MM.1S (cell line): ENCODE results near the gene CHAF1B.
A peak's percentile ranks its signal among the peaks of the same experiment; 100 is the strongest.

Source experiments
- CTCF ChIP-seq: fragments of 300-600 bp; sonication (generic); IDR thresholded peaks from 2 replicates; pipeline ENCODE4 v1.5.1; 2016; ENCODE audit warnings: antibody characterized with exemption, low read length, mixed read lengths
- EZH2 ChIP-seq: fragments of 300-600 bp; sonication (generic); optimal IDR thresholded peaks from 2 replicates; pipeline ENCODE3; 2017; ENCODE audit warnings: low read depth, mild to moderate bottlenecking, antibody characterized with exemption, low read length, mixed read lengths
- EZH2phosphoT487 ChIP-seq: fragments of 300-600 bp; sonication (generic); IDR thresholded peaks from 2 replicates; pipeline ENCODE4 v1.6.1; 2018; ENCODE audit warnings: antibody characterized with exemption, low read length

- TF ChIP-seq CTCF (peak; percentile 94), EZH2 (no peak), EZH2phosphoT487 (no peak)
Measured at GRCh38 chr21:36422279-36423098, 37.3 kb downstream of the CHAF1B start.
